Endothelial cell of umbilical vein (primary cell): ENCODE results near the gene SCUBE3. TPM values are rescaled to one million over a fixed set of nuclear protein-coding genes. Genes with fewer than 3 reads are reported as not detected.

Experiments used
- BruUV-seq: library from RNA; stranded (reverse); fragments of 400-500 nt; replicated peaks from 2 replicates; lab custom pipeline; 2021; lab: Mats Ljungman, UMichigan
- CTCF ChIA-PET: fragments of 300-600, 350-600 bp; sonication (Branson Sonifier 250); formaldehyde crosslinking; loops from one replicate; lab custom pipeline; 2021; ENCODE audit warnings: antibody characterized with exemption, inconsistent platforms; lab: Charles Lee
- POLR2A ChIA-PET: fragments of 300-600, 350-600 bp; sonication (Branson Sonifier 250); formaldehyde crosslinking; loops from one replicate; lab custom pipeline; 2021; ENCODE audit warnings: antibody characterized with exemption, inconsistent platforms; lab: Charles Lee
- DNase-seq: peaks from one replicate; pipeline ENCODE4 v3.0.0-alpha.2; 2011; ENCODE audit warnings: low read depth, low spot score
- FAIRE-seq: peaks from 2 replicates; lab custom pipeline; 2011; peaks lifted over from hg19 to GRCh38; lab: Jason Lieb, UNC
- H2AFZ ChIP-seq: 2 replicates; pipeline ENCODE4 v1.6.0; 2012; ENCODE audit warnings: low read depth, low read length, control low read depth, inconsistent platforms
- H3K27ac ChIP-seq: 2 replicates; pipeline ENCODE4 v1.5.1; 2011; ENCODE audit warnings: low read depth, mild to moderate bottlenecking, control low read depth, low read length, moderate library complexity; ENCODE audit not compliant: insufficient read depth
- H3K27me3 ChIP-seq, 2 experiments: 2 replicates each; pipeline versions ENCODE4 v1.6.0 to v1.6.1; 2011; ENCODE audit warnings: low read length in 2 of 2, mixed read lengths in 1 of 2; ENCODE audit not compliant: control insufficient read depth in 2 of 2, insufficient read depth in 2 of 2
- H3K36me3 ChIP-seq, 2 experiments: 2 replicates in 1 of 2; 3 replicates in 1 of 2; pipeline ENCODE4 v1.5.1; 2011; ENCODE audit warnings: low read length in 2 of 2, mild to moderate bottlenecking in 1 of 2, moderate library complexity in 1 of 2; ENCODE audit not compliant: control insufficient read depth in 2 of 2, insufficient read depth in 2 of 2; ENCODE audit errors: extremely low read depth in 1 of 2
- H3K4me1 ChIP-seq: 3 replicates; pipeline ENCODE4 v1.5.1; 2011; ENCODE audit warnings: mild to moderate bottlenecking, low read length; ENCODE audit not compliant: control insufficient read depth, insufficient read depth; ENCODE audit errors: extremely low read depth
- H3K4me2 ChIP-seq: 2 replicates; pipeline ENCODE4 v1.6.1; 2011; ENCODE audit warnings: low read length, control low read depth, mixed read lengths; ENCODE audit not compliant: insufficient read depth
- H3K4me3 ChIP-seq, 3 experiments: fragments of 200-600 bp in 1 of 3; sonication (generic), shearing (Covaris generic) in 1 of 3; replicated peaks in 1 of 3; 2 replicates each; pipeline ENCODE4 v1.5.1; 2011 to 2016; ENCODE audit warnings: control low read depth in 3 of 3, low read length in 3 of 3, mild to moderate bottlenecking in 2 of 3, inconsistent platforms in 1 of 3, low read depth in 1 of 3, moderate library complexity in 1 of 3; ENCODE audit not compliant: insufficient read depth in 1 of 3
- H3K79me2 ChIP-seq: 2 replicates; pipeline ENCODE4 v1.6.0; 2012; ENCODE audit warnings: low read length, inconsistent platforms; ENCODE audit not compliant: control insufficient read depth, insufficient read depth
- H3K9ac ChIP-seq: replicated peaks from 2 replicates; pipeline ENCODE3; 2011; ENCODE audit warnings: low read length, control low read depth; ENCODE audit not compliant: insufficient read depth; ENCODE audit errors: extremely low read depth
- H3K9me1 ChIP-seq: replicated peaks from 3 replicates; pipeline ENCODE4 v1.6.0; 2011; ENCODE audit warnings: mild to moderate bottlenecking, low read length; ENCODE audit not compliant: control insufficient read depth, insufficient read depth; ENCODE audit errors: extremely low read depth
- H3K9me3 ChIP-seq: replicated peaks from 2 replicates; pipeline ENCODE4 v1.5.1; 2012; ENCODE audit warnings: low read length, inconsistent platforms; ENCODE audit not compliant: control insufficient read depth, insufficient read depth
- H4K20me1 ChIP-seq: replicated peaks from 2 replicates; pipeline ENCODE3; 2011; ENCODE audit warnings: mild to moderate bottlenecking, low read length; ENCODE audit not compliant: control insufficient read depth, insufficient read depth; ENCODE audit errors: extremely low read depth
- CTCF ChIP-seq, 2 donors: IDR thresholded peaks; 1 replicate in 1 of 2; 2 replicates in 1 of 2; pipeline ENCODE4 v1.5.1; 2011; ENCODE audit warnings: low read length in 2 of 2, mild to moderate bottlenecking in 2 of 2, moderate library complexity in 2 of 2, control low read depth in 1 of 2, inconsistent platforms in 1 of 2, low read depth in 1 of 2; ENCODE audit not compliant: insufficient read depth in 1 of 2; ENCODE audit errors: extremely low read depth in 1 of 2
- EZH2 ChIP-seq: IDR thresholded peaks from 2 replicates; pipeline ENCODE4 v1.6.1; 2012; ENCODE audit warnings: borderline replicate concordance, low read depth, mild to moderate bottlenecking, moderate library complexity, low read length, inconsistent platforms; ENCODE audit not compliant: severe bottlenecking
- FOS ChIP-seq: IDR thresholded peaks from 2 replicates; pipeline ENCODE4 v1.6.1; 2011; ENCODE audit warnings: mild to moderate bottlenecking, low read length, moderate library complexity, borderline replicate concordance; ENCODE audit not compliant: insufficient read depth
- GATA2 ChIP-seq: IDR thresholded peaks from 2 replicates; pipeline ENCODE4 v1.7.0; 2011; ENCODE audit warnings: low read depth, mild to moderate bottlenecking, moderate library complexity, mixed read lengths, low read length; ENCODE audit not compliant: insufficient read length, insufficient read depth
- JUN ChIP-seq: IDR thresholded peaks from 2 replicates; pipeline ENCODE4 v1.6.1; 2011; ENCODE audit warnings: borderline replicate concordance, low read depth; ENCODE audit not compliant: insufficient read length, insufficient read depth
- MYC ChIP-seq: IDR thresholded peaks from one replicate; pipeline ENCODE4 v1.6.1; 2011; ENCODE audit warnings: mild to moderate bottlenecking, low read depth, low read length
- POLR2A ChIP-seq: IDR thresholded peaks from 2 replicates; pipeline ENCODE4 v1.6.1; 2012; ENCODE audit warnings: low read depth, mild to moderate bottlenecking, control low read depth, low read length
- POLR2AphosphoS5 ChIP-seq: IDR thresholded peaks from 2 replicates; pipeline ENCODE4 v1.6.1; 2012; ENCODE audit warnings: low read depth, mild to moderate bottlenecking, control low read depth, low read length, moderate library complexity; ENCODE audit not compliant: insufficient read depth
- dilution Hi-C: fragments of 300-500 bp; cut with MboI; formaldehyde crosslinking; loops from one replicate; pipeline ENCODE4 v1.15.0; 2019; ENCODE audit warnings: low sequenced_read_pairs; ENCODE audit not compliant: extremely low pct_ligation_motif_present
- intact Hi-C: fragments of 100-400 bp; cut with micrococcal nuclease; formaldehyde crosslinking; loops from one replicate; pipeline ENCODE4 v1.10.0; 2022
- polyA plus RNA-seq, 4 experiments: library from polyadenylated mRNA; depleted of rRNA in 3 of 4; stranded (reverse) in 3 of 4; unstranded in 1 of 4; fragments of >200 nt; gene quantifications; 2 replicates each; pipeline versions ENCODE4 v1.2.1 to v1.2.3, GENCODE V29; 2011 to 2012; ENCODE audit warnings: missing spikeins in 1 of 4
- total RNA-seq: library from RNA; stranded (reverse); gene quantifications from 2 replicates; pipeline ENCODE4 v1.2.3, GENCODE V29; 2021
- TF ChIP-seq, protein P1 (sequence below): IDR thresholded peaks from 2 replicates; pipeline ENCODE4 v1.6.1; 2011; ENCODE audit not compliant: insufficient read depth, insufficient read length

SCUBE3 gene
- total and polyA plus RNA-seq, 2 donors (not counting 3 experiments of a cell fraction or from before 2014, with no cell fraction given) = 1.1 to 1.5 TPM

- H3K36me3 ChIP-seq = peaks cover 6 to 33% of the 10 kb centered on the region in 2 experiments
- CTCF ChIA-PET = interaction anchor here (0.7 to 3.8 kb wide), 9 partner anchors 9 to 442 kb away, joined by 3 to 67 read pairs (median 11); partner anchors contain the start of genes ARMC12, PPARD and RPL10A
Observed at GRCh38 chr6:35295521-35296315, 82.0 kb downstream of the SCUBE3 start.

More at GRCh38 chr6:35295521-35296315, 82.0 kb downstream of the SCUBE3 start:
- Histone ChIP-seq H3K4me2 (no peak overlapping the region), H3K9me1 (no peaks in the 10 kb centered on the region), H3K9me3 (no peaks in the 10 kb centered on the region), H4K20me1 (no peaks in the 10 kb centered on the region), H3K27me3 (no peaks in the 10 kb centered on the region), H2AFZ (no peak overlapping the region), H3K9ac (no peak overlapping the region), H3K4me3 (no peak overlapping the region), H3K27ac (no peak overlapping the region), H3K79me2 (no peaks in the 10 kb centered on the region), H3K4me1 (peaks cover 10% of the 10 kb centered on the region)
- FAIRE-seq (no peak), DNase-seq (no peak)
- no TSS peak for BruUV-seq
- intact Hi-C loops = loop anchor here (10.0 kb wide), 1 partner anchor 439 kb away; the partner anchor contains the start of gene ARMC12
- dilution Hi-C loops = no loop called here
- TF ChIP-seq GATA2 (no peak), EZH2 (no peak), POLR2AphosphoS5 (no peak), CTCF (IDR thresholded peaks at IDR 0.05; ENCODE audit: extremely low read depth in 1 of 2, insufficient read depth in 1 of 2, low read depth in 1 of 2, low read length in 2 of 2) (no peak), JUN (no peak), POLR2A (no peak), MYC (no peak), FOS (no peak)
- TF ChIP-seq, protein P1, sequence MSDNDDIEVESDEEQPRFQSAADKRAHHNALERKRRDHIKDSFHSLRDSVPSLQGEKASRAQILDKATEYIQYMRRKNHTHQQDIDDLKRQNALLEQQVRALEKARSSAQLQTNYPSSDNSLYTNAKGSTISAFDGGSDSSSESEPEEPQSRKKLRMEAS = no peak
- POLR2A ChIA-PET = no interaction called here
